Measurements from ENCODE around the gene DPP3.

DNA sequence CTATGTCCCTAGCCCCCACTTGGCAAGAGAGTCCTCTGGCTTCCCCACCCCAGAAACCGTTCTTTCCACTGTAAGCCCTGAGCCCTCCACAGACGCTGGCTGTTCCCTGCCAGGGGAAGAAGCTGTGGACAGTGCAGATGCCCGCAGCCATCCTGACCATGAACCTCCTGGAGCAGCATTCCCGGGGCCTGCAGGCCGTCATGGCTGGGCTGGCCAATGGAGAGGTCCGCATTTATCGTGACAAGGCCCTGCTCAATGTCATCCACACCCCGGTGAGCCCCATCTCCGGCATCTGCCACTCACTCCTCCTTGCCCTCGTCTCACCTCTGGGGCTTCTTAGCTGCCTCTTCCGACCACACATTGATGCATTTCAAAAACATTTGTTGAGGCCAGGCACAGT lies 43.4 kb downstream of the DPP3 start:
- TF ChIP-seq MAFK (IDR thresholded peaks at IDR 0.05; ENCODE audit: low read depth, low read length): no peak
- TF ChIP-seq, protein P1, sequence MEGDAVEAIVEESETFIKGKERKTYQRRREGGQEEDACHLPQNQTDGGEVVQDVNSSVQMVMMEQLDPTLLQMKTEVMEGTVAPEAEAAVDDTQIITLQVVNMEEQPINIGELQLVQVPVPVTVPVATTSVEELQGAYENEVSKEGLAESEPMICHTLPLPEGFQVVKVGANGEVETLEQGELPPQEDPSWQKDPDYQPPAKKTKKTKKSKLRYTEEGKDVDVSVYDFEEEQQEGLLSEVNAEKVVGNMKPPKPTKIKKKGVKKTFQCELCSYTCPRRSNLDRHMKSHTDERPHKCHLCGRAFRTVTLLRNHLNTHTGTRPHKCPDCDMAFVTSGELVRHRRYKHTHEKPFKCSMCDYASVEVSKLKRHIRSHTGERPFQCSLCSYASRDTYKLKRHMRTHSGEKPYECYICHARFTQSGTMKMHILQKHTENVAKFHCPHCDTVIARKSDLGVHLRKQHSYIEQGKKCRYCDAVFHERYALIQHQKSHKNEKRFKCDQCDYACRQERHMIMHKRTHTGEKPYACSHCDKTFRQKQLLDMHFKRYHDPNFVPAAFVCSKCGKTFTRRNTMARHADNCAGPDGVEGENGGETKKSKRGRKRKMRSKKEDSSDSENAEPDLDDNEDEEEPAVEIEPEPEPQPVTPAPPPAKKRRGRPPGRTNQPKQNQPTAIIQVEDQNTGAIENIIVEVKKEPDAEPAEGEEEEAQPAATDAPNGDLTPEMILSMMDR (conservative IDR thresholded peaks at IDR 0.05; ENCODE audit: low read depth, low read length): no peak
- TF ChIP-seq RAD21 (IDR thresholded peaks at IDR 0.05; ENCODE audit: low read length): no peak
- no peak for TF ChIP-seq SMC3 (IDR thresholded peaks at IDR 0.05; ENCODE audit: low read depth, low read length)

Measured in IMR-90 (cell line).